T-cell (primary cell): ENCODE measurements around the gene PTPN11. TPM values are rescaled to one million over a fixed set of nuclear protein-coding genes. Genes with fewer than 3 reads are reported as not detected.
A peak's percentile ranks its signal among the peaks of the same experiment; 100 is the strongest.
"Not testable (repeated sequence)": the region's sequence is repeated elsewhere in the genome, so short reads cannot be mapped to it uniquely, and the experiment has no call there.

Experiments used
- ATAC-seq, 4 experiments: fragments of 200-7000 bp in 3 of 4; fragments of 150-1000 bp in 1 of 4; cut with Tn5 transposase; replicated peaks in 1 of 4; 1 replicate in 3 of 4; 2 replicates in 1 of 4; pipeline ENCODE4 v1.10.0; 2021; ENCODE audit warnings: moderate library complexity in 3 of 4, mild to moderate bottlenecking in 2 of 4, moderate number of reproducible peaks in 1 of 4
- CTCF ChIA-PET, 2 donors: fragments of 300-600 bp; sonication (Branson Sonifier 250); formaldehyde crosslinking; loops; one replicate each; lab custom pipeline; 2022; ENCODE audit warnings: antibody characterized with exemption in 2 of 2; lab: Charles Lee
- POLR2A ChIA-PET, 2 donors: fragments of 300-600 bp; sonication (Branson Sonifier 250); formaldehyde crosslinking; loops; one replicate each; lab custom pipeline; 2022; ENCODE audit warnings: antibody characterized with exemption in 2 of 2; lab: Charles Lee
- DNase-seq, 35 experiments: peaks; one replicate each; pipeline versions ENCODE4 v3.0.0 to v3.0.0-alpha.2; 2013 to 2023
- H3K27ac ChIP-seq: one replicate; pipeline ENCODE4 v1.5.1; 2013; ENCODE audit warnings: low read length
- H3K27me3 ChIP-seq, 2 experiments: replicated peaks in 1 of 2; 1 replicate in 1 of 2; 2 replicates in 1 of 2; pipeline versions ENCODE4 v1.6.1 to v1.7.0; 2013; ENCODE audit warnings: low read length in 1 of 2, mixed read lengths in 1 of 2; ENCODE audit not compliant: control insufficient read depth in 2 of 2, insufficient read depth in 2 of 2; ENCODE audit errors: extremely low read depth in 1 of 2
- H3K36me3 ChIP-seq, 2 donors: 1 replicate in 1 of 2; 2 replicates in 1 of 2; pipeline versions ENCODE4 v1.6.1 to v1.7.0; 2013; ENCODE audit warnings: low read length in 1 of 2; ENCODE audit not compliant: control insufficient read depth in 2 of 2, insufficient read depth in 1 of 2; ENCODE audit errors: extremely low read depth in 1 of 2
- H3K4me1 ChIP-seq, 2 experiments: 1 replicate in 1 of 2; 2 replicates in 1 of 2; pipeline versions ENCODE4 v1.6.1 to v1.7.0; 2013; ENCODE audit warnings: low read length in 2 of 2, mixed read lengths in 1 of 2; ENCODE audit not compliant: insufficient read depth in 2 of 2, control insufficient read depth in 1 of 2; ENCODE audit errors: extremely low read depth in 1 of 2
- H3K4me3 ChIP-seq, 2 donors: 1 replicate in 1 of 2; 2 replicates in 1 of 2; pipeline versions ENCODE4 v1.5.1 to v1.7.0; 2013; ENCODE audit warnings: mild to moderate bottlenecking in 2 of 2, low read length in 1 of 2, moderate library complexity in 1 of 2; ENCODE audit not compliant: control insufficient read depth in 1 of 2; ENCODE audit errors: extremely low read depth in 1 of 2
- H3K9me3 ChIP-seq: 2 replicates; pipeline ENCODE4 v1.7.0; 2013
- H3K27ac Mint-ChIP-seq, 2 donors: one replicate each; pipeline ENCODE4 v1.8.0; 2020 to 2021; ENCODE audit warnings: mild to moderate bottlenecking in 2 of 2, mixed read lengths in 2 of 2
- H3K27me3 Mint-ChIP-seq, 2 donors: one replicate each; pipeline ENCODE4 v1.8.0; 2021 to 2022; ENCODE audit warnings: mixed read lengths in 2 of 2
- H3K36me3 Mint-ChIP-seq: one replicate; pipeline ENCODE4 v1.8.0; 2021; ENCODE audit warnings: mixed read lengths
- H3K4me1 Mint-ChIP-seq, 3 donors: one replicate each; pipeline ENCODE4 v1.8.0; 2020 to 2022; ENCODE audit warnings: mixed read lengths in 3 of 3, mild to moderate bottlenecking in 1 of 3
- H3K4me3 Mint-ChIP-seq, 3 donors: one replicate each; pipeline ENCODE4 v1.8.0; 2020 to 2022; ENCODE audit warnings: mild to moderate bottlenecking in 3 of 3, mixed read lengths in 3 of 3, moderate library complexity in 3 of 3
- H3K9me3 Mint-ChIP-seq, 3 donors: one replicate each; pipeline ENCODE4 v1.8.0; 2020 to 2022; ENCODE audit warnings: mixed read lengths in 3 of 3
- WGBS: methylation state at CpG from one replicate; pipeline ENCODE4 v1.1.5; 2013; ENCODE audit warnings: missing lambda C conversion rate; ENCODE audit not compliant: insufficient coverage; 5-methylcytosine and 5-hydroxymethylcytosine counted together
- total RNA-seq, 35 experiments: library from RNA in 6 of 35; stranded (reverse) in 6 of 35; fragments of 120-200 nt in 1 of 35; gene quantifications; one replicate each; pipeline versions ENCODE4 v1.2.1 to v1.2.4 and lab custom pipeline; 2013 to 2026

PTPN11 gene
- total RNA-seq, 5 donors from 2014 or later (not counting 1 experiment from before 2014, with no cell fraction given) = 48.7 to 55.5 (median 53.2) TPM

DNA sequence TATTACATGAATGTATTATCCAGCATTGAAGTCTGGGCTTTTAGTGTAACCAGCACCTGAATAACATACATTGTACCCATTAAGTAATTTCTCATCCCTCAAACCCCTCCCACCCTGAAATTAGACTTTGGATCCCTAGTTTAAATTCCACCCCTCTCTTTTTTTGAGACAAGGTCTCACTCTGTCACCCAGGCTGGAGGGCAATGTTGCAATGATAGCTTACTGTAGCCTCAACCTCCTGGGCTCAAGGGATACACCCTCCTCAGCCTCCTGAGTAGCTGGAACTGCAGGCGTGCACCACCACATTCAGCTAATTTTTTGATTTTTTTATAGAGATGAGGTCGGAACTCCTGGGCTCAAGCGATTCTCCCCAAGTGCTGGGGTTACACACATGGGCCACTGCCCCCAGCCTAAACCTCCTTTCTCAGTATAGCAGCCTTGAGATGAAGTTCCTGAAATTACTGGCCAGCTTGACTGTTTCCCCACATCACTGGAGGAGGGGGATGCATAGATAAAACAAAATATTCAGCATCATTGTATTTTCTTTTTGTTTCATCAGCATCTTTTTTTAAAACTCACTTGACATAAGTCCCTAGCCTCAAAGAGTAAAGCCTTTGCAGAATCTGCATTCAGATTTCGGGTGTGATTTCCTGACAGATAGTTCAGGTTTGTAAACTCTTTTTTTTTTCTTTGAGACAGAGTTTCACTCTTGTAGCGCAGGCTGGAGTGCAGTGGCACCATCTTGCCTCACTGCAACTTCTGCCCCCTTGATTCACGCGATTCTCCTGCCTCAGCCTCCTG, 7.0 kb downstream of the PTPN11 start:
- no peak for DNase-seq
- ATAC-seq = no peak
- CTCF ChIA-PET = interaction anchor here in 1 of 2 donors (0.6 kb wide), 1 partner anchor 253 kb away, joined by 8 read pairs; no protein-coding TSS in a partner anchor
- H3K4me3 ChIP-seq = no peak overlapping the region
- Mint-ChIP-seq H3K27ac (no peak overlapping the region), H3K4me1 (peaks cover 41 to 58% (median 50%) of the 10 kb centered on the region in 3 donors), H3K36me3 (peaks cover 3% of the 10 kb centered on the region), H3K27me3 (no peaks in the 10 kb centered on the region), H3K4me3 (no peak overlapping the region), H3K9me3 (no peaks in the 10 kb centered on the region)
- WGBS = 76% methylated on average over 3 of the region's 7 CpGs
- H3K9me3 ChIP-seq = no peaks in the 10 kb centered on the region
- no peaks in the 10 kb centered on the region for H3K27me3 ChIP-seq
- H3K36me3 ChIP-seq = peaks cover 0 to 4% of the 10 kb centered on the region in 2 donors
- no peak overlapping the region for H3K27ac ChIP-seq
- peaks cover under 1 to 21% of the 10 kb centered on the region in 2 experiments for H3K4me1 ChIP-seq
- POLR2A ChIA-PET = interaction anchor here in 1 of 2 donors (0.5 to 0.6 kb wide), 2 partner anchors 113 to 414 kb away, joined by 3 read pairs; no protein-coding TSS in a partner anchor

DNA sequence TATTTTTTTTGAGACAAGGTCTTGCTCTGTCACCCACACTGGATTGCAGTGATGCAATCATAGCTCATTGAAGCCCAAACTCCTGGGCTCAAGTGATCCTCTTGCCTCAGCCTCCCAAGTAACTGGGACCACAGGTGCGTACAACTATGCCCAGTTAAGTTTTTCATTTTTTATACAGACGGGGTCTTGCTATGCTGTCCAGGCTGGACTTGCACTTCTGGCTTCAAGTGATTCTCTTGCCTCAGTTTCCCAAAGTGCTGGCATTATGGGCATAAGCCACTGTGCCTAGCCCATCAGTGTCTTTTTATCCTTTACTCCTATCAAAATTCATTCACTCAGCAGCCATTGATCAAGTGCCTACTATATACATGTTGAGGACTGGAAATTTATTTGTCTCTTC, 9.0 kb downstream of the PTPN11 start:
- Histone ChIP-seq H3K27me3 (no peaks in the 10 kb centered on the region), H3K9me3 (no peaks in the 10 kb centered on the region), H3K4me1 (peaks cover 0 to 17% of the 10 kb centered on the region in 2 experiments), H3K4me3 (no peak overlapping the region), H3K27ac (no peak overlapping the region), H3K36me3 (peaks cover 0 to 4% of the 10 kb centered on the region in 2 donors)
- Mint-ChIP-seq H3K4me3 (no peak overlapping the region), H3K4me1 (peaks cover 38 to 54% (median 46%) of the 10 kb centered on the region in 3 donors), H3K9me3 (no peaks in the 10 kb centered on the region), H3K36me3 (peaks cover 11% of the 10 kb centered on the region), H3K27me3 (no peaks in the 10 kb centered on the region), H3K27ac (no peak overlapping the region)
- 94% methylated on average over 2 of the region's 2 CpGs for WGBS
- ATAC-seq (no peak), DNase-seq (no peak)
- ChIA-PET POLR2A (interaction anchor here in 1 of 2 donors (0.9 kb wide), 1 partner anchor 23 kb away, joined by 4 read pairs; no protein-coding TSS in a partner anchor), CTCF (no interaction called here)

- no peaks in the 10 kb centered on the region for H3K9me3 Mint-ChIP-seq
- Histone ChIP-seq H3K27ac (no peak overlapping the region), H3K36me3 (peaks cover 0 to 4% of the 10 kb centered on the region in 2 donors), H3K4me1 (peaks cover 0 to 6% of the 10 kb centered on the region in 2 experiments), H3K27me3 (no peaks in the 10 kb centered on the region), H3K4me3 (no peak overlapping the region), H3K9me3 (no peaks in the 10 kb centered on the region)
- H3K4me3 Mint-ChIP-seq = no peak overlapping the region
- H3K4me1 Mint-ChIP-seq = peaks cover 23 to 40% (median 29%) of the 10 kb centered on the region in 3 donors
- ChIA-PET CTCF (no interaction called here), POLR2A (no interaction called here)
- ATAC-seq = no peak
- WGBS = no CpG with 5 or more reads among the region's 5 CpGs
- peak overlapping the region in 1 of 2 donors; percentile 1 for H3K27ac Mint-ChIP-seq
- peaks cover 11% of the 10 kb centered on the region for H3K36me3 Mint-ChIP-seq
- H3K27me3 Mint-ChIP-seq = no peaks in the 10 kb centered on the region
- DNase-seq = no peak
Measured at GRCh38 chr12:112430929-112431328, 12.2 kb downstream of the PTPN11 start.

DNA sequence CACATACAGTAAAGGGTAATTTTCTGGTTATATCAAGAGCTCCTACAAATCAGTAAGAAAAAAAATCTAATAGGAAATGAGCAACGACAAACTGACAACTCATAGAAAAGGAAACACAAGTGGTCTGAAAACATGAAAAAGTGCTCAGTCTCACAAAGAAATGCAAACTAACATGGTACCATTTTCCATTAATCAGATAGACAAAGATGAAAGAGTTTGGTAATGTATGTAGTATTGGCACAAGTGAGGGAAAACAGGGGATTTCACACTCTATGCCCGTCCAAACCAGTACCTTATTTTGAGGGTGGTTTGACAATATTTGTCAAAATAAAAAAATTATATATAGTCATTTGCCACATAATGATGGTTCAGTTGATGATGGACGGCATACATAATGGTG, 13.2 kb downstream of the PTPN11 start:
- Mint-ChIP-seq H3K27me3 (no peaks in the 10 kb centered on the region), H3K4me1 (peaks cover 23 to 38% (median 29%) of the 10 kb centered on the region in 3 donors), H3K36me3 (peaks cover 11% of the 10 kb centered on the region), H3K4me3 (no peak overlapping the region), H3K9me3 (no peaks in the 10 kb centered on the region), H3K27ac (no peak overlapping the region)
- ChIA-PET POLR2A (no interaction called here), CTCF (interaction anchor here in 1 of 2 donors (0.6 kb wide), 1 partner anchor 450 kb away, joined by 3 read pairs; no protein-coding TSS in a partner anchor)
- Histone ChIP-seq H3K4me1 (peaks cover 0 to under 1% of the 10 kb centered on the region in 2 experiments), H3K9me3 (no peaks in the 10 kb centered on the region), H3K27me3 (no peaks in the 10 kb centered on the region), H3K27ac (no peak overlapping the region), H3K4me3 (no peak overlapping the region), H3K36me3 (peaks cover 0 to 4% of the 10 kb centered on the region in 2 donors)
- no CpG with 5 or more reads among the region's 3 CpGs for WGBS
- DNase-seq (no peak), ATAC-seq (no peak)

- Mint-ChIP-seq H3K27ac (no peak overlapping the region), H3K9me3 (no peaks in the 10 kb centered on the region), H3K4me3 (no peak overlapping the region), H3K4me1 (peaks cover 27 to 40% (median 33%) of the 10 kb centered on the region in 3 donors), H3K27me3 (no peaks in the 10 kb centered on the region), H3K36me3 (peaks cover 8% of the 10 kb centered on the region)
- ChIA-PET CTCF (no interaction called here), POLR2A (no interaction called here)
- no peak overlapping the region for H3K4me3 ChIP-seq
- no peaks in the 10 kb centered on the region for H3K4me1 ChIP-seq
- no CpG with 5 or more reads among the region's 2 CpGs for WGBS
- H3K36me3 ChIP-seq = peaks cover 0 to 4% of the 10 kb centered on the region in 2 donors
- ATAC-seq (no peak), DNase-seq (no peak)
- H3K27ac ChIP-seq = no peak overlapping the region
- no peaks in the 10 kb centered on the region for H3K27me3 ChIP-seq
- no peaks in the 10 kb centered on the region for H3K9me3 ChIP-seq
Measured at GRCh38 chr12:112433551-112433950, 14.8 kb downstream of the PTPN11 start.

DNA sequence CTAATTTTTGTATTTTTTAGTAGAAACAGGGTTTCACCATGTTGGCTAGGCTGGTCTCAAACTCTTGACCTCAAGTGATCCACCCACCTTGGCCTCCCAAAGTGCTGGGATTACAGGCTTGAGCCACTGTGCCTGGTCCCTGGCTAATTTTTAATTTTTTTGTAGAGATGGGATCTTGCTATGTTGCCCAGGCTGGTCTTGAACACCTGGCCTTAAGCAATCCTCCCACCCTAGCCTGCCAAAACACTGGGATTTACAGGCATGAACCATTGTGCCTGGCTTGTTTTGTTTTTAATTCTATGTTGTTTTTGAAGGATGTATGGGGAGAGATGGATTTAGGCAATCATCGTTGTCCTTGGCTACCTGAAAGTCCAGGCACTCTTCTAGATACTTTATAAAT, 19.9 kb downstream of the PTPN11 start:
- H3K27me3 Mint-ChIP-seq, CTCF ChIA-PET, H3K4me1 ChIP-seq, H3K27ac ChIP-seq, ATAC-seq, H3K27me3 ChIP-seq, H3K4me3 Mint-ChIP-seq, H3K36me3 Mint-ChIP-seq, DNase-seq, H3K36me3 ChIP-seq, H3K4me3 ChIP-seq, H3K9me3 Mint-ChIP-seq, H3K9me3 ChIP-seq: not testable (repeated sequence)
- POLR2A ChIA-PET = interaction anchor here in 1 of 2 donors (0.5 kb wide), 1 partner anchor 804 kb away, joined by 7 read pairs; no protein-coding TSS in a partner anchor
- no CpG with 5 or more reads among the region's 1 CpG for WGBS
- H3K27ac Mint-ChIP-seq = peak overlapping the region in 1 of 2 donors; percentile 23
- peaks cover 12 to 27% (median 22%) of the 10 kb centered on the region in 3 donors for H3K4me1 Mint-ChIP-seq
